Osteocyte (in vitro differentiated cells): ENCODE data around the gene EVA1A. TPM values are rescaled to one million over a fixed set of nuclear protein-coding genes. Genes with fewer than 3 reads are reported as not detected.
A peak's percentile ranks its signal among the peaks of the same experiment; 100 is the strongest.

Experiments used
- DNase-seq: peaks from one replicate; pipeline ENCODE4 v3.0.0; 2021; ENCODE audit warnings: mixed read lengths; ENCODE audit not compliant: unreplicated experiment; ENCODE audit errors: extremely low spot score
- H3K27ac Mint-ChIP-seq: one replicate; pipeline ENCODE4 v1.8.0; 2021; ENCODE audit warnings: mild to moderate bottlenecking, mixed read lengths; ENCODE audit not compliant: unreplicated experiment
- H3K27me3 Mint-ChIP-seq: one replicate; pipeline ENCODE4 v1.8.0; 2021; ENCODE audit warnings: mixed read lengths; ENCODE audit not compliant: unreplicated experiment
- H3K36me3 Mint-ChIP-seq: one replicate; pipeline ENCODE4 v1.8.0; 2021; ENCODE audit warnings: mixed read lengths; ENCODE audit not compliant: unreplicated experiment
- H3K4me1 Mint-ChIP-seq: one replicate; pipeline ENCODE4 v1.8.0; 2021; ENCODE audit warnings: mixed read lengths; ENCODE audit not compliant: unreplicated experiment
- H3K4me3 Mint-ChIP-seq: one replicate; pipeline ENCODE4 v1.8.0; 2021; ENCODE audit warnings: mild to moderate bottlenecking, moderate library complexity, mixed read lengths; ENCODE audit not compliant: unreplicated experiment
- H3K9me3 Mint-ChIP-seq: one replicate; pipeline ENCODE4 v1.8.0; 2021; ENCODE audit warnings: mixed read lengths; ENCODE audit not compliant: unreplicated experiment
- CTCF ChIP-seq: fragments of 200-600 bp; sonication (generic); IDR thresholded peaks from 2 replicates; pipeline ENCODE4 v1.5.0; 2021; ENCODE audit warnings: antibody characterized with exemption, mild to moderate bottlenecking, moderate library complexity
- total RNA-seq: library from RNA; stranded (reverse); gene quantifications from 2 replicates; pipeline ENCODE4 v1.2.1, GENCODE V29; 2021

EVA1A gene
- total RNA-seq, 1 donor from 2014 or later = 33.5 TPM

DNA sequence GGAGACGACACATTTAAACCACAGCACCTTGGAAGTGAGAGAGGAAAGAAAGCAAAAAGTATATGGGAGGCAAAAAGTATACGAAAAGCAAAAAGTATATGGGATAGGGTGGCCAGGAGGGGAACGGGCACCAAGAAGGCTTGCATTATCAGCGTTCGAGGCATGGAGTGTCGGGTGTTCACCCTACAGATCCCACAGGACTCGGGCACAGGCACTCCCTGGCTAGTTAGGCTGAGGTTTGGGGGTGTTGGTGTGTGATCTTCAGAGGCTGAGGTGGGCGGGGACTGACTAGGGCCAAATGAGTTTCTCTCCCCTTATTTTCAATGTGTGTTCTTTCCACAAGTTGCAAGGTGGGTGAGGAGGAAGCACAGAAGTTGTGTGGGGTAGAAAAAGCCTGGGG lies 86.6 kb downstream of the EVA1A start:
- Mint-ChIP-seq H3K36me3 (no peaks in the 10 kb centered on the region), H3K27me3 (no peaks in the 10 kb centered on the region), H3K4me1 (peaks cover 13% of the 10 kb centered on the region), H3K27ac (no peak overlapping the region), H3K4me3 (no peak overlapping the region), H3K9me3 (no peaks in the 10 kb centered on the region)
- no peak for TF ChIP-seq CTCF
- DNase-seq = no peak

DNA sequence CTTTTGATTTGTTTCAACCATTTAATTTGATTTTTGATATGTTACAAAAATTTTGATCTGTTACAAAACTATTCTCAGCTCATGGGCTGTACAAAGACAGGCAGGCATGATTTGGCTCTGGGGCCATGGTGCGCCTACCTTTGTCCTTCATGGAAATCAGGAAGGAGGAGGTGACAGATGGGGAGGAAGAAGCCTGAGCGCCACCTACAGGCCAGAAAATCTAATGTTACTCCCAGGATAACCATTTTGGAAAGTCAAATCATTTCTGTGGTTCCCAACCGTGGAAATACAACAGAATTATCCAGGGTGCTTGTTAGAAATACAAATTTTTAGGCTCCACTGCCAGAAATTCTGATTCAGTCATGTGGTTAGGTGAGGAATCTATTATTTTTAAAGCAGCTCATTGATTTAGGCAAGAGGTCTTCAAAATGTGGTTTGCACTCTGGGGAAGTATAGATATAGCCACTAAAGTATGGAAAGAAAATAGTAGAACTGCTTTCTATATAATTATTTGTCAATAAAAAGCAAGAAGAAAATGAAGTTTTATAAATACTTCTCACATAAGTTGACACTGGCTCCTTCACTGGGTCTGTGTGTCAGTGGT lies 93.9 kb downstream of the EVA1A start:
- Mint-ChIP-seq H3K4me1 (peaks cover 16% of the 10 kb centered on the region), H3K9me3 (no peaks in the 10 kb centered on the region), H3K27me3 (peaks cover 8% of the 10 kb centered on the region), H3K4me3 (no peak overlapping the region), H3K36me3 (no peaks in the 10 kb centered on the region), H3K27ac (no peak overlapping the region)
- TF ChIP-seq CTCF = peak; percentile 53
- no peak for DNase-seq

GRCh38 chr2:75465317-75465984 lies 95.3 kb downstream of the EVA1A start:
- H3K4me1 Mint-ChIP-seq = peaks cover 16% of the 10 kb centered on the region
- DNase-seq = no peak
- peak; percentile 81 for TF ChIP-seq CTCF
- peaks cover 8% of the 10 kb centered on the region for H3K27me3 Mint-ChIP-seq
- no peak overlapping the region for H3K27ac Mint-ChIP-seq
- no peak overlapping the region for H3K4me3 Mint-ChIP-seq
- H3K9me3 Mint-ChIP-seq = no peaks in the 10 kb centered on the region
- H3K36me3 Mint-ChIP-seq = no peaks in the 10 kb centered on the region

GRCh38 chr2:75464348-75464946 lies 96.3 kb downstream of the EVA1A start:
- H3K4me1 Mint-ChIP-seq = peaks cover 14% of the 10 kb centered on the region
- H3K27me3 Mint-ChIP-seq = peaks cover 8% of the 10 kb centered on the region
- DNase-seq = no peak
- H3K36me3 Mint-ChIP-seq = no peaks in the 10 kb centered on the region
- no peaks in the 10 kb centered on the region for H3K9me3 Mint-ChIP-seq
- H3K4me3 Mint-ChIP-seq = no peak overlapping the region
- no peak overlapping the region for H3K27ac Mint-ChIP-seq
- peak; percentile 84 for TF ChIP-seq CTCF

- no peak overlapping the region for H3K4me3 Mint-ChIP-seq
- no peak for DNase-seq
Observed at GRCh38 chr2:75462721-75463120, 98.0 kb downstream of the EVA1A start.

More at GRCh38 chr2:75462721-75463120, 98.0 kb downstream of the EVA1A start:
- no peak overlapping the region for H3K27ac Mint-ChIP-seq
- no peaks in the 10 kb centered on the region for H3K36me3 Mint-ChIP-seq
- TF ChIP-seq CTCF = no peak
- no peaks in the 10 kb centered on the region for H3K9me3 Mint-ChIP-seq
- peaks cover 11% of the 10 kb centered on the region for H3K4me1 Mint-ChIP-seq
- peaks cover 9% of the 10 kb centered on the region for H3K27me3 Mint-ChIP-seq
